Type B pancreatic cell (in vitro differentiated cells): ENCODE measurements around the gene SCAMP2. TPM values are rescaled to one million over a fixed set of nuclear protein-coding genes. Genes with fewer than 3 reads are reported as not detected.

Source experiments
- DNase-seq: peaks from one replicate; pipeline ENCODE4 v3.0.0; 2021; ENCODE audit warnings: mixed read lengths; ENCODE audit not compliant: unreplicated experiment; ENCODE audit errors: extremely low spot score
- H3K27ac Mint-ChIP-seq: 2 replicates; pipeline ENCODE4 v1.8.0; 2021; ENCODE audit warnings: mild to moderate bottlenecking, mixed read lengths
- H3K27me3 Mint-ChIP-seq: 2 replicates; pipeline ENCODE4 v1.8.0; 2021; ENCODE audit warnings: mixed read lengths
- H3K36me3 Mint-ChIP-seq: 2 replicates; pipeline ENCODE4 v1.8.0; 2021; ENCODE audit warnings: mixed read lengths
- H3K4me1 Mint-ChIP-seq: one replicate; pipeline ENCODE4 v1.8.0; 2021; ENCODE audit warnings: mixed read lengths; ENCODE audit not compliant: unreplicated experiment
- H3K4me3 Mint-ChIP-seq: 2 replicates; pipeline ENCODE4 v1.8.0; 2021; ENCODE audit warnings: mild to moderate bottlenecking, mixed read lengths
- H3K9me3 Mint-ChIP-seq: 2 replicates; pipeline ENCODE4 v1.8.0; 2021; ENCODE audit warnings: mixed read lengths
- CTCF ChIP-seq: fragments of 200-600 bp; sonication (generic); conservative IDR thresholded peaks from 2 replicates; pipeline ENCODE4 v1.5.0; 2021; ENCODE audit warnings: antibody characterized with exemption, mild to moderate bottlenecking
- total RNA-seq: library from RNA; stranded (reverse); gene quantifications from 2 replicates; pipeline ENCODE4 v1.2.1, GENCODE V29; 2021; ENCODE audit warnings: low replicate concordance

The SCAMP2 gene
- total RNA-seq, 1 donor from 2014 or later: 58.0 TPM

DNA sequence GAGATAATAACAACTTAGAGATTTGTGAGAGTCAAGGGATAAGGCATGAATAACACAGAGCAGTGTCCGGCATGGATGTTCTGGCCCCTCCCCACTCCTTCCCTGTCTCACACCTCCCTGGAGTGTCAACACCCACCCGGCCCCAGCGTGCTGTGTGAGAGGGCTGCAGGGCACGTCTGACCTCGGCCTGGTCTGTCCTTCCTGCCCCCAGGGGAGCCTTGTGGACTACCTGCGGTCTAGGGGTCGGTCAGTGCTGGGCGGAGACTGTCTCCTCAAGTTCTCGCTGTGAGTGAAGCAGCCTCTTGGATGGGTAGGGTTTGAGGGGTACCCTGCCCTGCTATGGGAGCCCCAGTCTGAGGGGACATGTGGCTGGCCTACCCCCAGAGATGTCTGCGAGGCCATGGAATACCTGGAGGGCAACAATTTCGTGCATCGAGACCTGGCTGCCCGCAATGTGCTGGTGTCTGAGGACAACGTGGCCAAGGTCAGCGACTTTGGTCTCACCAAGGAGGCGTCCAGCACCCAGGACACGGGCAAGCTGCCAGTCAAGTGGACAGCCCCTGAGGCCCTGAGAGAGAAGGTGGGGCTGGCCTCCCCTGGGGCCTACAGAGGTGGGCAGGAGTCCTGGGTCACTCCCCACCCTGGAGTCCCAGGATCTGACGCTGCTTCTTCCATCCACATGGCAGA, 71.7 kb downstream of the SCAMP2 start:
- no peak for TF ChIP-seq CTCF
- Mint-ChIP-seq H3K4me1 (no peaks in the 10 kb centered on the region), H3K9me3 (no peaks in the 10 kb centered on the region), H3K27ac (no peak overlapping the region), H3K36me3 (peaks cover 10% of the 10 kb centered on the region), H3K27me3 (no peaks in the 10 kb centered on the region), H3K4me3 (no peak overlapping the region)
- no peak for DNase-seq

DNA sequence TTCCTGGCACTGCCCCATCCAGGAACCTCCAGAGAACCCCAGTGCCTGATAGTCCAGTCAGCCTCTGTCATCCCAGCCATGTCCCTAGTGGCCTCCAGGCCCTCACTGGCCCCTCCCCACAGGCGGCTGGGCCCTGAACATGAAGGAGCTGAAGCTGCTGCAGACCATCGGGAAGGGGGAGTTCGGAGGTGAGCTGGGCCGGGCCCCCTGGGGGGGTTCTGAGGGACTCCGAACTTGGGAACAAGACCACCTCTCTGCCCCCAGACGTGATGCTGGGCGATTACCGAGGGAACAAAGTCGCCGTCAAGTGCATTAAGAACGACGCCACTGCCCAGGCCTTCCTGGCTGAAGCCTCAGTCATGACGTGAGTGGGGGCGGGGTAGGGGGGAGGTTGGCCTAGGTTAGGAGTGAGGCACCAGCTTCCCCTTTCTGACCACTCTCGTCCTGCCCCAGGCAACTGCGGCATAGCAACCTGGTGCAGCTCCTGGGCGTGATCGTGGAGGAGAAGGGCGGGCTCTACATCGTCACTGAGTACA, 72.5 kb downstream of the SCAMP2 start:
- no peak for TF ChIP-seq CTCF
- no peak for DNase-seq
- H3K36me3 Mint-ChIP-seq: peaks cover 10% of the 10 kb centered on the region
- no peaks in the 10 kb centered on the region for H3K9me3 Mint-ChIP-seq
- no peaks in the 10 kb centered on the region for H3K27me3 Mint-ChIP-seq
- H3K27ac Mint-ChIP-seq: no peak overlapping the region
- no peak overlapping the region for H3K4me3 Mint-ChIP-seq
- H3K4me1 Mint-ChIP-seq: no peaks in the 10 kb centered on the region

DNA sequence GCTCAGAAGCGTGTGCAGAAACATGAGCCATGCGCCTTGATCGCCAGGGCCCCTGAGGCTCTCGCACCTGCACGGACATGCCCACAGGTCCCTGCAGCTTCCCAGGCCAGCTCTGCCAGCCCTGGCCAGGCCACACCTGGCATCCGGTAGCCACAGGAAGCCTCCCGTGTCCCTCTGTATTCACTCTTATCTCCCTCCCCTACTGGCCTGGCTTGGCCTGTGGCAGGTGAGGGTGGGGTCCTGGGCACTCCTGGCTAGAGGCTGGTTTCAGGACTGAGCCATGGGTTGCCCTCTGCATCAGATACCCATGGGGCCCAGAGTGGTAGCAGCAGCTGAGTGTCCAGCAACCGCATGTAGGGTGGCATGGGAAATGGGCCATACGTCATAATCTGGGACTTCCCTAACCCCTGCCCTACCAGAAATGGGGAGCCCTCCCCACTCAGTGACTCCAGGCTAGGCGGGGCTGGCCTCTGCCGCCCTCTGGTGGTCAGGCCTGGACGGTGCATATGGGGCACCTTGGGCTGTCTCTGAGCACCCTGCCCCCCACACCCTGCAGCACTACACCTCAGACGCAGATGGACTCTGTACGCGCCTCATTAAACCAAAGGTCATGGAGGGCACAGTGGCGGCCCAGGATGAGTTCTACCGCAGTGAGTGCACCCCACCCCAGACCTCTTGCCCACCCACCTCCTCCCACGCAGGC, 73.2 kb downstream of the SCAMP2 start:
- Mint-ChIP-seq H3K36me3 (peaks cover 9% of the 10 kb centered on the region), H3K4me3 (no peak overlapping the region), H3K27ac (peak overlapping the region; percentile 46), H3K9me3 (no peaks in the 10 kb centered on the region), H3K4me1 (no peaks in the 10 kb centered on the region), H3K27me3 (no peaks in the 10 kb centered on the region)
- TF ChIP-seq CTCF: peak; percentile 94
- DNase-seq: no peak

DNA sequence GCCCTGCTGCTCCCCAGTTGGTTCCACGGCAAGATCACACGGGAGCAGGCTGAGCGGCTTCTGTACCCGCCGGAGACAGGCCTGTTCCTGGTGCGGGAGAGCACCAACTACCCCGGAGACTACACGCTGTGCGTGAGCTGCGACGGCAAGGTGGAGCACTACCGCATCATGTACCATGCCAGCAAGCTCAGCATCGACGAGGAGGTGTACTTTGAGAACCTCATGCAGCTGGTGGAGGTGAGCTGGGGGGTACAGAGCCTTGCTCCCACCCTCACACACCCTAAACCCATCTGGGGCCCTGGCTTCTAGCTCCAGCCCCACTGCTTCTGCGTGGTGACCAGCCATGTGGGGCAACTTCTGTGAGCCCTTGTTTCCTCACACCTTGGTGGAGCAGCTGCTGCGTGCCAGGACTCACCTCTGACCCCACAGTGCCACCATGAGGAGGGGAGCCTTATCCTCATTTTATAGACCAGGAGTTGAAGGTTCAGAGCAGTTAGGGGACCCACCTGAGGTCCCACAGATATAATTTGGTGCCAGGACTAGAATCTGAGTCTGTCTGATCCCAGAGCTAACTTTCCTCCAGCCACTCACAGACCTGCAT, 73.8 kb downstream of the SCAMP2 start:
- Mint-ChIP-seq H3K4me3 (no peak overlapping the region), H3K4me1 (no peaks in the 10 kb centered on the region), H3K9me3 (no peaks in the 10 kb centered on the region), H3K27me3 (no peaks in the 10 kb centered on the region), H3K36me3 (peaks cover 6% of the 10 kb centered on the region), H3K27ac (no peak overlapping the region)
- no peak for DNase-seq
- no peak for TF ChIP-seq CTCF

DNA sequence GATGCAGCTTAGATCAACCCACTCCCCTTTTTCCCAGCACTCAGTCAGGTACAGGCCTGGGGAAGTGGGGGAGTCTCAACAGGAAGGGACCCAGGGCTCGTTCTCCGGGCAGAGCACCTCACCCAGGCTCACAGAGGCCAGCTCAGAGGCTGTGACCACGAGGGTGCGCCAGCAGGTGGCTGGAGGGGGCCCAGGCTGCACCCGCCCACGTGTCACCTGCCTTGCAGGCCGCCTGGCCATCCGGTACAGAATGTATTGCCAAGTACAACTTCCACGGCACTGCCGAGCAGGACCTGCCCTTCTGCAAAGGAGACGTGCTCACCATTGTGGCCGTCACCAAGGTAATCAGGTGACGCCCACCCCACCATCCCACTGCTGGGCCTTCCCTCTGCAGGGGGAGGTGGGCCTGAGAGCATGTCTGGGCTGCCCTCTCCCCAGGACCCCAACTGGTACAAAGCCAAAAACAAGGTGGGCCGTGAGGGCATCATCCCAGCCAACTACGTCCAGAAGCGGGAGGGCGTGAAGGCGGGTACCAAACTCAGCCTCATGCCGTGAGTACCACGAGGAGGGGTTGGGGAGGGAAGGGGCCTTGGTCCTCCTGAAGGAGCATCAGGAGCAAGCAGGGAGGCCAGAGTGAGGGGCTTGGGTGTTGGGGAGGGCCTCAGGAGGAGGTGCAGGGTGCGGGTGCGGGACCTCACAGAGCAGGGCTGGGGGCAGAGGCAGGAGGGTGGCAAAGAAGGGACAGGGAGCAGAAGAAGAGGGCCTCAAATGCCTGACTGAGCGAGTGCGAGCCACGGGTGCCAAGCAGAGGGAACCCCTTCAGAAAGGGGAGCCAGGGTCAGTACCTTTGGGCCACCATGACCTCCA, 74.5 kb downstream of the SCAMP2 start:
- no peak for TF ChIP-seq CTCF
- no peaks in the 10 kb centered on the region for H3K9me3 Mint-ChIP-seq
- H3K36me3 Mint-ChIP-seq: no peaks in the 10 kb centered on the region
- H3K4me3 Mint-ChIP-seq: no peak overlapping the region
- H3K4me1 Mint-ChIP-seq: no peaks in the 10 kb centered on the region
- no peak for DNase-seq
- no peaks in the 10 kb centered on the region for H3K27me3 Mint-ChIP-seq
- H3K27ac Mint-ChIP-seq: no peak overlapping the region
